Smooth muscle cell (in vitro differentiated cells): ENCODE results near the gene SYP. TPM values are rescaled to one million over a fixed set of nuclear protein-coding genes. Genes with fewer than 3 reads are reported as not detected.
A peak's percentile ranks its signal among the peaks of the same experiment; 100 is the strongest.

Source experiments
- DNase-seq: peaks from one replicate; lab custom pipeline; 2025; ENCODE audit not compliant: unreplicated experiment; lab: John Stamatoyannopoulos, UW
- H2AFZ ChIP-seq: fragments of 200-600 bp; sonication (generic); 2 replicates; pipeline ENCODE4 v1.6.0; 2016; ENCODE audit warnings: antibody characterized with exemption, low read depth, mild to moderate bottlenecking
- H3F3A ChIP-seq: fragments of 200-600 bp; sonication (generic); 2 replicates; pipeline ENCODE4 v1.6.0; 2017; ENCODE audit warnings: antibody characterized with exemption, low read depth
- H3K27ac ChIP-seq: fragments of 200-600 bp; sonication (generic); 2 replicates; pipeline ENCODE4 v1.5.1; 2016; ENCODE audit warnings: low read depth, mild to moderate bottlenecking
- H3K27me3 ChIP-seq: fragments of 200-600 bp; sonication (generic); 2 replicates; pipeline ENCODE4 v1.6.1; 2016; ENCODE audit warnings: low read depth, mild to moderate bottlenecking
- H3K36me3 ChIP-seq: fragments of 200-600 bp; sonication (generic); 2 replicates; pipeline ENCODE4 v1.5.1; 2016; ENCODE audit warnings: low read depth
- H3K4me1 ChIP-seq: fragments of 200-600 bp; sonication (generic); 2 replicates; pipeline ENCODE4 v1.5.1; 2016; ENCODE audit warnings: low read depth
- H3K4me2 ChIP-seq: fragments of 200-600 bp; sonication (generic); 2 replicates; pipeline ENCODE4 v1.6.0; 2016; ENCODE audit warnings: mild to moderate bottlenecking
- H3K4me3 ChIP-seq: fragments of 200-600 bp; sonication (generic); 2 replicates; pipeline ENCODE4 v1.5.1; 2016; ENCODE audit warnings: mild to moderate bottlenecking
- H3K79me2 ChIP-seq: fragments of 200-600 bp; sonication (generic); 2 replicates; pipeline ENCODE4 v1.6.0; 2016; ENCODE audit warnings: low read depth, mild to moderate bottlenecking
- H3K9ac ChIP-seq: fragments of 200-600 bp; sonication (generic); 2 replicates; pipeline ENCODE4 v1.6.0; 2016; ENCODE audit warnings: low read depth
- H3K9me3 ChIP-seq: fragments of 200-600 bp; sonication (generic); replicated peaks from 2 replicates; pipeline ENCODE4 v1.5.1; 2016; ENCODE audit warnings: low read depth
- H4K20me1 ChIP-seq: fragments of 200-600 bp; sonication (generic); 2 replicates; pipeline ENCODE4 v1.6.0; 2016; ENCODE audit warnings: low read depth
- WGBS: methylation state at CpG from one replicate; pipeline ENCODE4 v1.1.7; 2016; ENCODE audit warnings: low lambda C conversion rate; 5-methylcytosine and 5-hydroxymethylcytosine counted together
- polyA plus RNA-seq: library from polyadenylated mRNA; unstranded; fragments of >200 nt; fragmentation: Nextera tagmentation; extraction: Ambion mirVana; gene quantifications from 2 replicates; pipeline ENCODE4 v1.2.1, GENCODE V29; 2016
- total RNA-seq: library from RNA; depleted of rRNA; stranded (reverse); fragments of >200 nt; gene quantifications from 2 replicates; pipeline ENCODE4 v1.2.3, GENCODE V29; 2014
- TF ChIP-seq, protein P1 (sequence below): fragments of 200-600 bp; sonication (generic); IDR thresholded peaks from 2 replicates; pipeline ENCODE4 v1.5.1; 2017; ENCODE audit warnings: borderline replicate concordance, mild to moderate bottlenecking, antibody characterized with exemption; ENCODE audit not compliant: insufficient read depth, poor library complexity, severe bottlenecking

SYP gene
- total and polyA plus RNA-seq, 2 experiments from 2014 or later: not detected

DNA sequence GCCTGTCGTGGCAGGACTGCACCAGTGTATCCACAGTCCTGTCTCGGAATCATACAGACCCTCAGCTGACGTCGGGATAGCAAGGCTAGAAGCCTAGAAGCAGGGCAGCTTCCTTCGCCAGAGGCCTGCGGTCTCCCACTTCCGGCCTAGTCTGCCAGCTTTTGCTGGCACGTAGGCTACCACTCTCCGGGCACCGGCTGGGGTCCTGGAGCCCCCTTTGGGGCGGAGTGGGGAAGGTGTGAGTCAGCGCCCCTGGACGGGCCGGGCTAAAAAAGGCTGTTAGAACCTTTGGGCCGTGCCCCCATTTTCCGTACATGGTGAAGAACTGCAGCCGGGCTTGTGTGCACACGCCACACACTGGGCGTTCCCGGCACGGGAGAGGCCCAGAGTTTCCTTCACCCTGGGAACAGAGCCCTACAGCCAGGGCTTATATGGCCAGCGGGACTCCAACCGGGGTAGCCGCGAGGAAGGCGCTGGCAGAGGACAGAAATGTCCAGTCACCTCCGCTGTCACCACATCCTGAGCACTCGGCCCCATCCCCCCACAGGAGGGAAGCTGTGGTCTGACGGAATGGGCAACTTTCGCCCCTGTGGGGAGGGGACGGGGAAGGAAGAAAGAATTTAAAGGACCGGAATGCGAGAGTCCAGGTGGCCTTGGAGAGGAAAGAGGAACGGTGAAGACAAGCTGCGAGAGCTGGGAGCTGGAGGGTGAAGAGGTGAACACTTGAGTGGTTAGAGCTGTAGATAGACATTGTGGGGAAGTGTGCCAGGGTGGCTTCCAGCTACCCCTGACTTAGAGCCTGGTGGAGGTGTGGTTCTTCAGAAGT, 32.9 kb downstream of the SYP start:
- Histone ChIP-seq H3K9ac (peak overlapping the region; percentile 10), H4K20me1 (no peaks in the 10 kb centered on the region), H3K4me3 (peak overlapping the region; percentile 29), H3K27me3 (no peaks in the 10 kb centered on the region), H3K79me2 (no peaks in the 10 kb centered on the region), H3K36me3 (no peaks in the 10 kb centered on the region), H3F3A (peaks cover 4% of the 10 kb centered on the region), H3K9me3 (no peaks in the 10 kb centered on the region), H2AFZ (no peak overlapping the region), H3K27ac (peak overlapping the region; percentile 84), H3K4me2 (peak overlapping the region; percentile 79), H3K4me1 (peaks cover 5% of the 10 kb centered on the region)
- 51% methylated on average over 35 of the region's 35 CpGs for WGBS
- peak; percentile 18 for DNase-seq
- TF ChIP-seq, protein P1, sequence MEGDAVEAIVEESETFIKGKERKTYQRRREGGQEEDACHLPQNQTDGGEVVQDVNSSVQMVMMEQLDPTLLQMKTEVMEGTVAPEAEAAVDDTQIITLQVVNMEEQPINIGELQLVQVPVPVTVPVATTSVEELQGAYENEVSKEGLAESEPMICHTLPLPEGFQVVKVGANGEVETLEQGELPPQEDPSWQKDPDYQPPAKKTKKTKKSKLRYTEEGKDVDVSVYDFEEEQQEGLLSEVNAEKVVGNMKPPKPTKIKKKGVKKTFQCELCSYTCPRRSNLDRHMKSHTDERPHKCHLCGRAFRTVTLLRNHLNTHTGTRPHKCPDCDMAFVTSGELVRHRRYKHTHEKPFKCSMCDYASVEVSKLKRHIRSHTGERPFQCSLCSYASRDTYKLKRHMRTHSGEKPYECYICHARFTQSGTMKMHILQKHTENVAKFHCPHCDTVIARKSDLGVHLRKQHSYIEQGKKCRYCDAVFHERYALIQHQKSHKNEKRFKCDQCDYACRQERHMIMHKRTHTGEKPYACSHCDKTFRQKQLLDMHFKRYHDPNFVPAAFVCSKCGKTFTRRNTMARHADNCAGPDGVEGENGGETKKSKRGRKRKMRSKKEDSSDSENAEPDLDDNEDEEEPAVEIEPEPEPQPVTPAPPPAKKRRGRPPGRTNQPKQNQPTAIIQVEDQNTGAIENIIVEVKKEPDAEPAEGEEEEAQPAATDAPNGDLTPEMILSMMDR: no peak

DNA sequence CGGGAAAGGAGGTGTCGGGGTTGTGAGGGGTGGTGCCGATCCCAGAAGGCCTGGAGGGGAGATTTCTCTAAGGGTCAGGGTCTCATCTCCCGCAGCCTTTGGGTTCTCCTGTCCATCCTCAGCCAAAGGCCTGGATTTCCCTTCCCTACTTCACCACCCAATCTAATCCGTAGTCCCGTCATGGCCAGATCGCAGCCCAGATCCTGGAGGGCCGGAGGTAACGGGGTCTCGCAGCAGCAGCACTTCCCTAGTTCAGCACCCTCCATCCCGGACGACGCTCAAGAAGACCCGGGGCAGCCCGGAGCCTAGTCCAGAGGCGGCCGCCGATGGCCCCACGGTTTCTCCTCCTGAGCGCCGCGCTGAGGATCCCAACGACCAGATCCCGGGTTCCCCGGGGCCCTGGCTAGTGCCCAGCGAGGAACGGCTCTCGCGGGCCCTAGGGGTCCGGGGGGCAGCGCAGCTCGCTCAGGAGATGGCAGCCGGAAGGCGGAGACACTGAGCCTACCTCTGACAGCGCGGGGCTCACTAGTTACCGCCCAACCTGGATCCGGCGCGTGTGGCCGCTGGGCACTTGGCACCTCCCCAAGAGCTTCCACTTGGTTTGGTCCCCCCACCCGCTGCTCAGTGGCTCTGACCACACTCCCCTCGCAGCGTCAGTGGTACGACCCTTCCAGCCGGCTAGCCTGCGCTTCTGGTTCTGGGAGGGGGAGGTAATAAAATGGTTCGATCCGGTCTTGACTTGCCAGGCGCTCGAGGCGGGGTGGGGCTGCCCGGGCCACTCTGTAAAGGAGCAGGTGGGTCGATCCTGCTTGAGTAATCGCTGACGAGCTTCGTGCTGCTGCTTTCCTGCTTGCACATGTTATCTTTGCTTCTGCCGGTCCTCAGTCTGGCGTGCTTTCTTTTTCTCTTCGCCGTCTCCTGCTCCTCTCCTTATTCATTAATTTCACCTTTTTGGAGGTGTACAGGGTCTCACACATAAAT, 33.8 kb downstream of the SYP start:
- no peaks in the 10 kb centered on the region for H3K79me2 ChIP-seq
- peaks cover 4% of the 10 kb centered on the region for H3F3A ChIP-seq
- H3K4me2 ChIP-seq: peak overlapping the region; percentile 79
- no peak overlapping the region for H3K9ac ChIP-seq
- peak; percentile 18 for DNase-seq
- H3K9me3 ChIP-seq: no peaks in the 10 kb centered on the region
- WGBS: 48% methylated on average over 60 of the region's 61 CpGs
- TF ChIP-seq, protein P1: no peak
- H3K27me3 ChIP-seq: no peaks in the 10 kb centered on the region
- no peak overlapping the region for H2AFZ ChIP-seq
- no peaks in the 10 kb centered on the region for H4K20me1 ChIP-seq
- peak overlapping the region; percentile 84 for H3K27ac ChIP-seq
- H3K4me3 ChIP-seq: peak overlapping the region; percentile 29
- H3K36me3 ChIP-seq: no peaks in the 10 kb centered on the region
- H3K4me1 ChIP-seq: peaks cover 5% of the 10 kb centered on the region

DNA sequence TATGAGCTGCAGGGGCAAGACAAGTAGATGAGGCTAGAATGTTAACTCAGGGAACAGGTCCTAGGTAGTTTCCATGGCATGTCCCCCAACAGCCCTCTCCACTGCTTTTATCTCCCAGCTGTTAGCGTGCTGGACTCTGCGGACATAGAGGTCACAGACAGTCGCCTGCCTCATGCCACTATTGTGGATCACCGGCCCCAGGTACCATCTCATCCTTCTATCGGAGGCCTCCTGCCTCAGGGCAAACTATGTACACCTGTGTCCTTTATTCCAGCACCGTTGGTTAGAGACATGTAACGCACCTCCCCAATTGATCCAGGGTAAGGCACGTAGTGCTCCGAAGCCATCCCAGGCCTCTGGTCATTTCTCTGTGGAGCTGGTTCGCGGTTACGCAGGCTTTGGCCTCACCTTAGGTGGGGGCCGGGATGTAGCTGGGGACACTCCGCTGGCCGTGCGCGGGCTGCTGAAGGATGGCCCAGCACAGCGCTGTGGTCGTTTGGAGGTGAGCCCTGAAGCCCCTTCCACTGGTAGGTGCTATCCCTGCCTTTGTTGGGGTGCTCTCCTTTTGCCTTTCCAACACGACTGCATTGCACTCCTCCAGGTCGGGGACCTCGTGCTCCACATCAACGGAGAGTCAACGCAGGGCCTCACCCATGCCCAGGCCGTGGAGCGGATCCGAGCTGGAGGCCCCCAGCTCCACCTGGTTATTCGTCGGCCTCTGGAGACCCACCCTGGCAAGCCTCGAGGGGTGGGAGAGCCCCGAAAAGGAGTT, 35.2 kb downstream of the SYP start:
- peaks cover 5% of the 10 kb centered on the region for H3K4me1 ChIP-seq
- no peaks in the 10 kb centered on the region for H3K27me3 ChIP-seq
- no peak overlapping the region for H3K9ac ChIP-seq
- no peak overlapping the region for H3K4me3 ChIP-seq
- H3K79me2 ChIP-seq: no peaks in the 10 kb centered on the region
- H3K27ac ChIP-seq: no peak overlapping the region
- no peak for DNase-seq
- H3K36me3 ChIP-seq: no peaks in the 10 kb centered on the region
- H4K20me1 ChIP-seq: no peaks in the 10 kb centered on the region
- whole genome bisulfite sequencing: 90% methylated on average over 31 of the region's 31 CpGs
- no peak overlapping the region for H3K4me2 ChIP-seq
- TF ChIP-seq, protein P1: no peak
- H3K9me3 ChIP-seq: no peaks in the 10 kb centered on the region
- H2AFZ ChIP-seq: no peak overlapping the region
- H3F3A ChIP-seq: peaks cover 4% of the 10 kb centered on the region
